AG04450 (cell line): ENCODE results near the gene AKT2. TPM values are rescaled to one million over a fixed set of nuclear protein-coding genes. Genes with fewer than 3 reads are reported as not detected.

Experiments used
- CTCF ChIA-PET: fragments of 300-600, 350-600 bp; formaldehyde crosslinking; extraction: SDS; loops from one replicate; lab custom pipeline; 2022; ENCODE audit warnings: antibody characterized with exemption, inconsistent platforms; lab: Charles Lee
- POLR2A ChIA-PET: fragments of 350-600 bp; formaldehyde crosslinking; extraction: SDS; loops from one replicate; lab custom pipeline; 2021; ENCODE audit warnings: antibody characterized with exemption, inconsistent platforms; lab: Yijun Ruan, JAX
- DNase-seq: peaks from one replicate; pipeline ENCODE4 v3.0.0-alpha.2; 2011; ENCODE audit warnings: low read depth, low spot score
- H3K27ac ChIP-seq: one replicate; pipeline ENCODE4 v1.5.1; 2012; ENCODE audit warnings: low read depth, low read length, control low read depth
- H3K27me3 ChIP-seq: one replicate; pipeline ENCODE4 v1.6.0; 2012; ENCODE audit warnings: low read length; ENCODE audit not compliant: control insufficient read depth, insufficient read depth
- H3K4me3 ChIP-seq: 2 replicates; pipeline ENCODE4 v1.5.1; 2011; ENCODE audit warnings: mild to moderate bottlenecking, low read depth, low read length, control low read depth
- H3K9me3 ChIP-seq: 2 replicates; pipeline ENCODE4 v1.5.1; 2012; ENCODE audit warnings: low read length; ENCODE audit not compliant: control insufficient read depth, insufficient read depth
- CTCF ChIP-seq: IDR thresholded peaks from 2 replicates; pipeline ENCODE4 v1.5.1; 2011; ENCODE audit warnings: low read depth, low read length, control low read depth, inconsistent platforms
- polyA plus RNA-seq: library from polyadenylated mRNA; depleted of rRNA; stranded (reverse); fragments of >200 nt; gene quantifications from 2 replicates; pipeline ENCODE4 v1.2.3, GENCODE V29; 2011

AKT2 gene
- polyA plus RNA-seq, 1 experiment, result 99.8 TPM

GRCh38 chr19:40232949-40233810 lies 52.0 kb downstream of the AKT2 start:
- CTCF ChIA-PET, result no interaction called here

GRCh38 chr19:40232479-40232878 lies 52.7 kb downstream of the AKT2 start:
- ChIA-PET POLR2A (no interaction called here), CTCF (no interaction called here)

More at GRCh38 chr19:40232949-40233810, 52.0 kb downstream of the AKT2 start:
- POLR2A ChIA-PET, result no interaction called here
- Histone ChIP-seq H3K27me3 (no peaks in the 10 kb centered on the region), H3K9me3 (no peaks in the 10 kb centered on the region; the same call in 1 of the 2 replicates), H3K27ac (no peak overlapping the region), H3K4me3 (no peak overlapping the region)
- DNase-seq, result no peak
- no peak for TF ChIP-seq CTCF

GRCh38 chr19:40231544-40232424 lies 53.4 kb downstream of the AKT2 start:
- no peak for DNase-seq
- POLR2A ChIA-PET, result interaction anchor here (1.0 kb wide), 1 partner anchor 52 kb away, joined by 3 read pairs; no protein-coding TSS in a partner anchor
- Histone ChIP-seq H3K4me3 (no peak overlapping the region), H3K27me3 (no peaks in the 10 kb centered on the region), H3K9me3 (no peaks in the 10 kb centered on the region; the same call in 1 of the 2 replicates), H3K27ac (no peak overlapping the region)
- CTCF ChIA-PET, result no interaction called here
- no peak for TF ChIP-seq CTCF

More at GRCh38 chr19:40232479-40232878, 52.7 kb downstream of the AKT2 start:
- Histone ChIP-seq H3K9me3 (no peaks in the 10 kb centered on the region; the same call in 1 of the 2 replicates), H3K27ac (no peak overlapping the region), H3K4me3 (no peak overlapping the region), H3K27me3 (no peaks in the 10 kb centered on the region)
- no peak for TF ChIP-seq CTCF
- no peak for DNase-seq

GRCh38 chr19:40231057-40231456 lies 54.1 kb downstream of the AKT2 start:
- CTCF ChIA-PET, result no interaction called here
- Histone ChIP-seq H3K4me3 (no peak overlapping the region), H3K27ac (no peak overlapping the region), H3K27me3 (no peaks in the 10 kb centered on the region), H3K9me3 (no peaks in the 10 kb centered on the region; the same call in 1 of the 2 replicates)
- TF ChIP-seq CTCF, result no peak
- POLR2A ChIA-PET, result interaction anchor here (1.0 kb wide), 1 partner anchor 53 kb away, joined by 3 read pairs; no protein-coding TSS in a partner anchor
- no peak for DNase-seq
